Activated naive CD8-positive, alpha-beta T cell treated with anti-CD3 and anti-CD28 coated beads, Interleukin-2, amount 10 ng/mL, durations not matched to agents 7 days and 5 days (primary cell): Measurements from ENCODE around the gene RNASE11. TPM values are rescaled to one million over a fixed set of nuclear protein-coding genes. Genes with fewer than 3 reads are reported as not detected.

Experiments
- ATAC-seq: fragments of 150-1000 bp; cut with Tn5 transposase; one replicate; pipeline ENCODE4 v1.10.0; 2021; ENCODE audit warnings: low read depth, moderate library complexity
- POLR2A ChIA-PET: fragments of 350-600 bp; sonication (Branson Sonifier 250); formaldehyde crosslinking; loops from one replicate; lab custom pipeline; 2021; ENCODE audit warnings: antibody characterized with exemption; lab: Charles Lee
- DNase-seq: peaks from one replicate; pipeline ENCODE4 v3.0.0; 2021
- H3K27ac Mint-ChIP-seq: one replicate; pipeline ENCODE4 v1.8.0; 2022; ENCODE audit warnings: mild to moderate bottlenecking, mixed read lengths
- H3K27me3 Mint-ChIP-seq: one replicate; pipeline ENCODE4 v1.8.0; 2022; ENCODE audit warnings: mild to moderate bottlenecking, moderate library complexity, mixed read lengths
- H3K36me3 Mint-ChIP-seq: one replicate; pipeline ENCODE4 v1.8.0; 2021; ENCODE audit warnings: mild to moderate bottlenecking, mixed read lengths
- H3K4me1 Mint-ChIP-seq: one replicate; pipeline ENCODE4 v1.8.0; 2021; ENCODE audit warnings: mixed read lengths
- H3K4me3 Mint-ChIP-seq: one replicate; pipeline ENCODE4 v1.8.0; 2022; ENCODE audit warnings: mild to moderate bottlenecking, moderate library complexity, mixed read lengths
- H3K9me3 Mint-ChIP-seq: one replicate; pipeline ENCODE4 v1.8.0; 2021; ENCODE audit warnings: mixed read lengths
- total RNA-seq, 2 experiments: library from RNA; stranded (reverse); gene quantifications; one replicate each; pipeline ENCODE4 v1.2.3, GENCODE V29; 2021

The RNASE11 gene
- total RNA-seq, 2 experiments from 2014 or later: not detected

- Mint-ChIP-seq H3K4me3 (no peak overlapping the region), H3K36me3 (no peaks in the 10 kb centered on the region), H3K9me3 (no peaks in the 10 kb centered on the region), H3K27ac (no peak overlapping the region), H3K4me1 (no peaks in the 10 kb centered on the region), H3K27me3 (peaks cover 28% of the 10 kb centered on the region)
- ATAC-seq: no peak
- POLR2A ChIA-PET: no interaction called here
- DNase-seq: no peak
These were observed 28.3 kb downstream of the RNASE11 start for GRCh38 chr14:20559461-20559904.

GRCh38 chr14:20557212-20557542 is 30.6 kb downstream of the RNASE11 start:
- no peak for ATAC-seq
- Mint-ChIP-seq H3K27me3 (peaks cover 14% of the 10 kb centered on the region), H3K9me3 (no peaks in the 10 kb centered on the region), H3K4me3 (no peak overlapping the region), H3K36me3 (no peaks in the 10 kb centered on the region), H3K4me1 (no peaks in the 10 kb centered on the region), H3K27ac (no peak overlapping the region)
- DNase-seq: no peak
- POLR2A ChIA-PET: no interaction called here

GRCh38 chr14:20556500-20557211 is 31.1 kb downstream of the RNASE11 start:
- no peaks in the 10 kb centered on the region for H3K4me1 Mint-ChIP-seq
- no peak overlapping the region for H3K4me3 Mint-ChIP-seq

GRCh38 chr14:20555845-20556244 is 32.0 kb downstream of the RNASE11 start:
- no peak overlapping the region for H3K4me3 Mint-ChIP-seq
- DNase-seq (no peak), ATAC-seq (no peak)
- H3K27ac Mint-ChIP-seq: no peak overlapping the region
- H3K27me3 Mint-ChIP-seq: peaks cover 11% of the 10 kb centered on the region
- H3K36me3 Mint-ChIP-seq: no peaks in the 10 kb centered on the region
- POLR2A ChIA-PET: no interaction called here
- H3K4me1 Mint-ChIP-seq: no peaks in the 10 kb centered on the region
- H3K9me3 Mint-ChIP-seq: no peaks in the 10 kb centered on the region

More at GRCh38 chr14:20556500-20557211, 31.1 kb downstream of the RNASE11 start:
- no peak overlapping the region for H3K27ac Mint-ChIP-seq
- no peaks in the 10 kb centered on the region for H3K9me3 Mint-ChIP-seq
- DNase-seq (no peak), ATAC-seq (no peak)
- H3K36me3 Mint-ChIP-seq: no peaks in the 10 kb centered on the region
- POLR2A ChIA-PET: no interaction called here
- H3K27me3 Mint-ChIP-seq: peaks cover 14% of the 10 kb centered on the region

GRCh38 chr14:20553024-20553423 is 34.8 kb downstream of the RNASE11 start:
- DNase-seq (no peak), ATAC-seq (no peak)
- H3K4me3 Mint-ChIP-seq: no peak overlapping the region
- H3K27me3 Mint-ChIP-seq: peaks cover 7% of the 10 kb centered on the region
- H3K9me3 Mint-ChIP-seq: no peaks in the 10 kb centered on the region
- no peak overlapping the region for H3K27ac Mint-ChIP-seq
- POLR2A ChIA-PET: no interaction called here
- no peaks in the 10 kb centered on the region for H3K4me1 Mint-ChIP-seq
- H3K36me3 Mint-ChIP-seq: no peaks in the 10 kb centered on the region

GRCh38 chr14:20551606-20552005 is 36.2 kb downstream of the RNASE11 start:
- Mint-ChIP-seq H3K36me3 (no peaks in the 10 kb centered on the region), H3K4me3 (no peak overlapping the region), H3K9me3 (no peaks in the 10 kb centered on the region), H3K4me1 (no peaks in the 10 kb centered on the region), H3K27ac (no peak overlapping the region), H3K27me3 (peaks cover 3% of the 10 kb centered on the region)
- POLR2A ChIA-PET: no interaction called here
- DNase-seq (no peak), ATAC-seq (no peak)

- Mint-ChIP-seq H3K4me3 (no peak overlapping the region), H3K27me3 (peaks cover 6% of the 10 kb centered on the region), H3K27ac (no peak overlapping the region), H3K4me1 (no peaks in the 10 kb centered on the region), H3K36me3 (no peaks in the 10 kb centered on the region), H3K9me3 (no peaks in the 10 kb centered on the region)
- DNase-seq (no peak), ATAC-seq (no peak)
- POLR2A ChIA-PET: no interaction called here
These were observed 36.9 kb downstream of the RNASE11 start for GRCh38 chr14:20550926-20551325.

- no peaks in the 10 kb centered on the region for H3K4me1 Mint-ChIP-seq
- ATAC-seq (no peak), DNase-seq (no peak)
- POLR2A ChIA-PET: no interaction called here
- H3K27ac Mint-ChIP-seq: no peak overlapping the region
- H3K27me3 Mint-ChIP-seq: peaks cover 11% of the 10 kb centered on the region
- H3K9me3 Mint-ChIP-seq: peaks cover 1% of the 10 kb centered on the region
- no peak overlapping the region for H3K4me3 Mint-ChIP-seq
- H3K36me3 Mint-ChIP-seq: peaks cover 2% of the 10 kb centered on the region
These were observed 39.2 kb downstream of the RNASE11 start for GRCh38 chr14:20548414-20549158.

GRCh38 chr14:20546877-20547276 is 40.9 kb downstream of the RNASE11 start:
- peaks cover 13% of the 10 kb centered on the region for H3K27me3 Mint-ChIP-seq
- no peak overlapping the region for H3K4me3 Mint-ChIP-seq
- no peaks in the 10 kb centered on the region for H3K4me1 Mint-ChIP-seq
- ATAC-seq (no peak), DNase-seq (no peak)
- POLR2A ChIA-PET: no interaction called here
- H3K27ac Mint-ChIP-seq: no peak overlapping the region
- H3K9me3 Mint-ChIP-seq: peaks cover 1% of the 10 kb centered on the region
- peaks cover 2% of the 10 kb centered on the region for H3K36me3 Mint-ChIP-seq

- no peaks in the 10 kb centered on the region for H3K36me3 Mint-ChIP-seq
- H3K4me1 Mint-ChIP-seq: no peaks in the 10 kb centered on the region
- POLR2A ChIA-PET: no interaction called here
- H3K9me3 Mint-ChIP-seq: no peaks in the 10 kb centered on the region
- peaks cover 6% of the 10 kb centered on the region for H3K27me3 Mint-ChIP-seq
- no peak overlapping the region for H3K27ac Mint-ChIP-seq
- no peak overlapping the region for H3K4me3 Mint-ChIP-seq
- DNase-seq: no peak
- ATAC-seq: no peak
These were observed 47.9 kb downstream of the RNASE11 start for GRCh38 chr14:20539906-20540305.

Other genes with a start within 250 kb of the RNASE11 start
- 10 to 100 TPM; 28.3 to 32.7 TPM for gene PARP2, start 244.4 kb downstream of the RNASE11 start, total RNA-seq
- 10 to 100 TPM; 57.9 to 68.3 TPM for gene TEP1, start 174.5 kb downstream of the RNASE11 start, total RNA-seq
- 1 to 10 TPM; 3.4 to 3.6 TPM for gene KLHL33, start 151.8 kb downstream of the RNASE11 start, total RNA-seq
- 10 to 100 TPM; 63.5 to 65.3 TPM for gene OSGEP, start 133.2 kb downstream of the RNASE11 start, total RNA-seq
- gene APEX1, start 132.8 kb downstream of the RNASE11 start, total RNA-seq: 100 to 1,000 TPM; 118 to 123 TPM
- 10 to 100 TPM; 42.4 to 45.8 TPM for gene PIP4P1, start 126.6 kb downstream of the RNASE11 start, total RNA-seq
- 100 to 1,000 TPM; 135 to 141 TPM for gene PNP, start 118.6 kb downstream of the RNASE11 start, total RNA-seq
- gene RNASE10, start 82.5 kb downstream of the RNASE11 start, total RNA-seq: 1 to 10 TPM in 1 of 2 experiments, under 1 TPM in 1; 0.44 to 1.2 TPM
- gene RNASE9, start 27.0 kb downstream of the RNASE11 start, total RNA-seq: not detected
- not detected for gene RNASE12, start 3.4 kb upstream of the RNASE11 start, total RNA-seq
- gene OR6S1, start 53.7 kb upstream of the RNASE11 start, total RNA-seq: not detected
- 1 to 10 TPM in 1 of 2 experiments, under 1 TPM in 1; 0.62 to 1.0 TPM for gene RNASE4, start 96.6 kb upstream of the RNASE11 start, total RNA-seq
- 1 to 10 TPM; 1.0 to 1.5 TPM for gene ANG, start 100.8 kb upstream of the RNASE11 start, total RNA-seq
- not detected for gene EDDM3A, start 157.9 kb upstream of the RNASE11 start, total RNA-seq
- not detected for gene EDDM3B, start 180.4 kb upstream of the RNASE11 start, total RNA-seq
- 1 to 10 TPM in 1 of 2 experiments, under 1 TPM in 1; 0.96 to 1.4 TPM for gene RNASE6, start 193.3 kb upstream of the RNASE11 start, total RNA-seq
- 1 to 10 TPM; 2.8 to 4.5 TPM for gene RNASE1, start 214.8 kb upstream of the RNASE11 start, total RNA-seq